Measurements from ENCODE around the gene ETV6.

The ETV6 gene

DNA sequence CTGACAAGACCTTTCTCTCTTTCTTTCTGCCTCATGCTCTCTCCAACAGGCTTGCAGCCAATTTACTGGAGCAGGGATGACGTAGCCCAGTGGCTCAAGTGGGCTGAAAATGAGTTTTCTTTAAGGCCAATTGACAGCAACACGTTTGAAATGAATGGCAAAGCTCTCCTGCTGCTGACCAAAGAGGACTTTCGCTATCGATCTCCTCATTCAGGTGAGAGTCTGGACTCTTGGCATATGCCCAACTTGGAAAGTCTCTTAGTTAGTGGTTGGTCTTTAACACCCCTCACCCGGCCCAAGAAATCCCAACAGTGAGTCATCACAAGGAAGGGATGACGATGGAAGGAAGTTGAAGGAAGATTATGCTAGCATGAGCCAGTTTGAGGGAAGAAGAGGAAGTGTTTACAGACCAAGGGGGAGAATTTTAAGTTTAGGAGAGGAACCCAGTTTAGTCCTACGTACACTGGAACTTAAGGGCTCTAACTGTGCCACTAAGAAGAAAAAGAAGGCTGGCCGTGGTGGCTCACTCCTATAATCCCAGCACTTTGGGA lies 189.7 kb downstream of the ETV6 start:
- no peak for DNase-seq (ENCODE audit: extremely low read depth, low read depth)

DNA sequence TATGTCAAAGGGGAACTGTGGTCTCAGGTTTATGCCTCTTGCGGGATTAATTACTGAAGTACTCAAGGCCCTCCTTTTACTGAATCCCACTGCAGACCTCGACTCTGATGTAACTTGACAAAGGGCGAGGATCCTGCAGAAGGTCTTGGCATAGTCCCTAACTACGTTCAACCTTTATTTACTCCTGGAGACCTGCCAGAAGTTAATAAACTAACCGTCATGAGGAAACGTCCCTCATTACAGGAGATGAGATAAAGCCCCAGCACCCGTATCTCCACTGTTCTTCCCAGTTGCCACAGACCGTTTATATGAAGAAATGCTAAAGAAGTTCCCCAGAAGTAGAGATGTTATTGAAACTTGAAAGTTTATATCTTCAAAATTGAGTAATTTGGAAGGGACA lies 190.9 kb downstream of the ETV6 start:
- TF ChIP-seq, protein P1, sequence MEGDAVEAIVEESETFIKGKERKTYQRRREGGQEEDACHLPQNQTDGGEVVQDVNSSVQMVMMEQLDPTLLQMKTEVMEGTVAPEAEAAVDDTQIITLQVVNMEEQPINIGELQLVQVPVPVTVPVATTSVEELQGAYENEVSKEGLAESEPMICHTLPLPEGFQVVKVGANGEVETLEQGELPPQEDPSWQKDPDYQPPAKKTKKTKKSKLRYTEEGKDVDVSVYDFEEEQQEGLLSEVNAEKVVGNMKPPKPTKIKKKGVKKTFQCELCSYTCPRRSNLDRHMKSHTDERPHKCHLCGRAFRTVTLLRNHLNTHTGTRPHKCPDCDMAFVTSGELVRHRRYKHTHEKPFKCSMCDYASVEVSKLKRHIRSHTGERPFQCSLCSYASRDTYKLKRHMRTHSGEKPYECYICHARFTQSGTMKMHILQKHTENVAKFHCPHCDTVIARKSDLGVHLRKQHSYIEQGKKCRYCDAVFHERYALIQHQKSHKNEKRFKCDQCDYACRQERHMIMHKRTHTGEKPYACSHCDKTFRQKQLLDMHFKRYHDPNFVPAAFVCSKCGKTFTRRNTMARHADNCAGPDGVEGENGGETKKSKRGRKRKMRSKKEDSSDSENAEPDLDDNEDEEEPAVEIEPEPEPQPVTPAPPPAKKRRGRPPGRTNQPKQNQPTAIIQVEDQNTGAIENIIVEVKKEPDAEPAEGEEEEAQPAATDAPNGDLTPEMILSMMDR (IDR thresholded peaks at IDR 0.05; ENCODE audit: low read depth, low read length), result no peak
- no peak for DNase-seq (ENCODE audit: extremely low read depth, low read depth)

More for the DNA sequence above, 189.7 kb downstream of the ETV6 start:
- TF ChIP-seq, protein P1 (IDR thresholded peaks at IDR 0.05; ENCODE audit: low read depth, low read length), result no peak

DNA sequence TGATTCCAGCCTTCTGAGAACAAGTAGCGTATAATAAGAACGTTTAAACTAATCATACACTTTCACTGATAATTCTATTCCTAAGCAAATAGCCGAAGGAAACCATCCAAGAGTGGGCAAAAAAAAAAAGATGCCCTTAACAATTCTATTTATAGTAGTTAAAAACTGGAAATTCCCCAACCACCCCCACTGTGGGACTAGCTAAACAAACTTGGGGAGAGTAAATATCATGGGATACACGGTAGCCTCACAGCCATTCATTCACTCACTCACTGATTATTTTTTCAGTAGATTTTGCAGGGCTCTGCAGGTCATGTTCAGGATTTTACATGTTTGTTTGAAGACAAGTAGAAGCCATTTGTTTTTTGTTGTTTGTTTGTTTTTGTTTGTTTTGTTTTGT lies 197.0 kb downstream of the ETV6 start:
- TF ChIP-seq, protein P1 (IDR thresholded peaks at IDR 0.05; ENCODE audit: low read depth, low read length), result no peak
- no peak for DNase-seq (ENCODE audit: extremely low read depth, low read depth)

DNA sequence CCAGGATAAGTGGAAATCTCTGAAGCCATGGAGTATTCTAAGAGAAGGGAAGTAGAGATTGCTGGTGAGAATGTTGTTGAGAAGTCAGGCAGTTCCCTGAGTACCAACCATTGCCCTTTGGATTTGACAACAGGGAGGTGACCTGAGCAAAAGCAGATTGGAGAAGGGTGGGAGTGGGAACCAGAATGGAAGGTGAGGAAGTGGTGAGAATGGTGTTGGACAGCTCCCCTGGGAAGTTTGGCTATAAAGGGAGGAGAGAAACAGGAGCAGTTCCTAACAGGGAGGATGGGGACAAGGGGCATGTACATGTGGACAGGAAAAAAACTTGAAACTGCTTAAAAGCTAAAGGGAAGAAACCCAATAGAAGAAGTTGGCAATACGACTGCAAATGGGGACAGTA lies 198.1 kb downstream of the ETV6 start:
- DNase-seq (ENCODE audit: extremely low read depth, low read depth), result no peak
- TF ChIP-seq, protein P1 (IDR thresholded peaks at IDR 0.05; ENCODE audit: low read depth, low read length), result no peak

DNA sequence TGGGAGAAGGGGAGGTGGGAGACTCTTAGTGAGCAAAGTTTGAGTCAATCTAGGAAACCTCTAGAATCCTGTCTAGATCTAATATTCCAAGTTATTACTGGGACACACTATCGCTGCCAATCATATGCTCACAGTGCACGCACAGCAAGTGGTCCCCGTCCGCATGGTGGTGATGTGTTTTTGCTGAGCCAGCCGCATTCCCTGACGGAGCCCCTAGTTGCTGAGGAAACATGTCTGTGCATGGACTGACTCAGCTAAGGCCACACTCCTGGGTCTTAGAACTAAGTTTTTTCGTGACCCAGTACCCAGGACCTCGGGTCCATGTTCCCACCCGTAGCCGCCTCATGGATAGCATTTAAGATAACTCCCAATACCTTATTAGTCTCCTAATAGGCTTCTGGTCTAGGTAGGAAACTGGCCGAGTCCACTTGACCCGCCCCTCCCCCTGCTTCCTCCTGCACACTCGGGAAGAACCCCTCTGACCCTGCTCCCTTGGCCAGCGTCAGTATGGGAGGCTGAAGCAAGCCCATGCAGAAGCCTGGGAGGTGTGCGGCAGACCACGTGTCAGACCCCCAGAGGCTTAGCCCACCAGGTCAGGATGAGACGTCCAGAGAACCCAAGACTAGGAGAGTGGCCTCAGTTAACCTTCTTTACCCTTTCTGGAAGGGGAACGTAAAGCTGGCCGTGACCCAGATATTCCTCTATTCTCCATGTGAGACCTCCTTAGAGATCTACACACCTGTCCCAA lies 200.5 kb downstream of the ETV6 start:
- TF ChIP-seq, protein P1 (IDR thresholded peaks at IDR 0.05; ENCODE audit: low read depth, low read length), result no peak
- DNase-seq (ENCODE audit: extremely low read depth, low read depth), result no peak

DNA sequence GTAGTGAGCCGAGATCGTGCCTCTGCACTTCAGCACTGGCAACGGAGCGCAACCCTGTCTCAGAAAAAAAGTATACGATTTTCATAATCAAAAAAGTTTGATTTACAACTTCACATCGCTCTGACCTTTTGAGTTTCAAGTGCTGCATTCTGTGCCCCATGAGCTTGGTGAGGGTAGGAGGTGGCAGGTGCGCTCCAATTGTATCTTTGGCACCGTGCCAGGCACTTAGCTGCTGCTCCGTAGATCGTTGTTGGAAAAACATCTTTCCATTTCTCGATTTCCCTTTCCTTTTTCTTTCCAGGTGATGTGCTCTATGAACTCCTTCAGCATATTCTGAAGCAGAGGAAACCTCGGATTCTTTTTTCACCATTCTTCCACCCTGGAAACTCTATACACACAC lies 203.7 kb downstream of the ETV6 start:
- no peak for DNase-seq (ENCODE audit: extremely low read depth, low read depth)
- TF ChIP-seq, protein P1 (IDR thresholded peaks at IDR 0.05; ENCODE audit: low read depth, low read length), result no peak

DNA sequence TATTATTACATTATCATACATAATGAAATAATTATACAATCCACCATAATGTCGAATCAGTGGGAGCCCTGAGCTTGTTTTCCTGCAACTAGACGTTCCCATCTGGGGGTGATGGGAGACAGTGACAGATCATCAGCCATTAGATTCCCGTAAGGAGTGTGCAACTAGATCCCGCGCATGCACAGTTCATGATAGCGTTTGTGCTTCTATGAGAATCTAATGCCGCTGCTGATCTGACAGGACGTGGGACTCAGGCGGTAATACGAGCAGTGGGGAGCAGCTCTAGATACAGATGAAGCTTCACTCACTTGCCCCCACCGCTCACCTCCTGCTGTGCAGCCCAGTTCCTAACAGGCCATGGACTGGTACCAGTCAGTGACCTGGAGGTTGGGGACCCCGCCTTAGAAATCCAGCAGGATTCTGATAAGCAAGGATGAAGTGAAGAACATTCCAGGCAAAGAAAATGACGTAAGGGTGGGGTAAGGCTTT lies 204.6 kb downstream of the ETV6 start:
- DNase-seq (ENCODE audit: extremely low read depth, low read depth), result no peak
- TF ChIP-seq, protein P1 (IDR thresholded peaks at IDR 0.05; ENCODE audit: low read depth, low read length), result no peak

All from AG09319 (cell line).